Activated T-cell treated with anti-CD3 and anti-CD28 coated beads, Interleukin-2, amount 50 U/mL, for 24 hours (primary cell): ENCODE measurements around the gene FAM180A.

Experiments used
- DNase-seq: peaks from one replicate; pipeline ENCODE4 v3.0.0-alpha.2; 2020
- H3K27ac Mint-ChIP-seq: 2 replicates; pipeline ENCODE4 v1.8.0; 2020; ENCODE audit warnings: mild to moderate bottlenecking, mixed read lengths
- H3K27me3 Mint-ChIP-seq: 2 replicates; pipeline ENCODE4 v1.8.0; 2020; ENCODE audit warnings: mixed read lengths
- H3K36me3 Mint-ChIP-seq: 2 replicates; pipeline ENCODE4 v1.8.0; 2020; ENCODE audit warnings: low read depth, mixed read lengths
- H3K4me1 Mint-ChIP-seq: 2 replicates; pipeline ENCODE4 v1.8.0; 2020; ENCODE audit warnings: low read depth, mixed read lengths
- H3K4me3 Mint-ChIP-seq: 2 replicates; pipeline ENCODE4 v1.8.0; 2020; ENCODE audit warnings: mild to moderate bottlenecking, moderate library complexity, mixed read lengths
- H3K9me3 Mint-ChIP-seq: 2 replicates; pipeline ENCODE4 v1.8.0; 2020; ENCODE audit warnings: mixed read lengths

The FAM180A gene

DNA sequence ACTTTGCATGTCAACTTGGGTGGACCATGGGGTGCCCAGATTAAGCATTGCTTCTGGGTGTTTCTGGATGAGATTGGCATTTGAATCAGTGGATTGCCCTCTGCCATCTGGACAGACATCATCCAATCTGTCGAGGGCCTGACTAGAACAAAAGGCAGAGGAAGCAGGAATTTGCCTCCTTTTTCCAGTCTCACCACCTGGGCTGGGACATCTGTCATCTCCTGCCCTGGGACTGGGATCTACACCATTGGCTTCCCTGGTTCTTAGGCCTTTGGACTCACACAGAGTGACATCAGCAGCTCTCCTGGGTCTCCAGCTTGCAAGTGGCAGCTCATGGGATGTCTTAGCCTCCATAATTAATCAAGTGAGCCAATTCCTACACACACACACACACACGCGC lies 30.9 kb downstream of the FAM180A start:
- no peak overlapping the region for H3K4me3 Mint-ChIP-seq
- no peaks in the 10 kb centered on the region for H3K36me3 Mint-ChIP-seq
- DNase-seq = no peak
- no peaks in the 10 kb centered on the region for H3K9me3 Mint-ChIP-seq
- no peak overlapping the region for H3K27ac Mint-ChIP-seq
- peaks cover 27% of the 10 kb centered on the region for H3K27me3 Mint-ChIP-seq
- H3K4me1 Mint-ChIP-seq = no peaks in the 10 kb centered on the region

DNA sequence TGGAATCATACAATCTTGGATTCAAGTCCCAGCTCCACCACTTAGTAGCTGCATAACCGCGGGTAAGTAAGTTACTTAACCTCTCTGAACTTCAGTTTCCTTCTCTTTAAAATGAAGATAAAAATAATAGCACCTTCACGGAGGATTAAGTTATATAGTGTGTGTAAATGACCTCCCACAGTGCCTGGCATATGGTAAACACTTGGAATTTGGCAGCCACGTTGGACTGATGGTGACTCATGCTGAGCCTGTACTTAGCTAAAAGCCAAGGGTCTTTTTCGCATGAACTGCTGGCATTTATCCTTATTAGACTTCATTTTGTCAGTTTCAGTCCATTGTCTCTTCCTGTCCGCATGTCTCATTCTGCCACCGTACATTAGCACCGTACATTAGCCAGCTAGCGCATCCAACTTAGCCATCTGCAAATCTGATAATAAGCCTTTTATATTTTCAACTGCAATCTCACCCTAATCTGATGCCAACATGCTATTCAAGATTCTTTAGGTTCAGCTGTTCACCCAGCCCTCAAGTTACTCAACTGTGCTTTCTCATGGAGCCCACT lies 31.9 kb downstream of the FAM180A start:
- Mint-ChIP-seq H3K9me3 (no peaks in the 10 kb centered on the region), H3K4me3 (no peak overlapping the region), H3K36me3 (no peaks in the 10 kb centered on the region), H3K4me1 (no peaks in the 10 kb centered on the region), H3K27ac (no peak overlapping the region), H3K27me3 (peaks cover 27% of the 10 kb centered on the region)
- DNase-seq = no peak

DNA sequence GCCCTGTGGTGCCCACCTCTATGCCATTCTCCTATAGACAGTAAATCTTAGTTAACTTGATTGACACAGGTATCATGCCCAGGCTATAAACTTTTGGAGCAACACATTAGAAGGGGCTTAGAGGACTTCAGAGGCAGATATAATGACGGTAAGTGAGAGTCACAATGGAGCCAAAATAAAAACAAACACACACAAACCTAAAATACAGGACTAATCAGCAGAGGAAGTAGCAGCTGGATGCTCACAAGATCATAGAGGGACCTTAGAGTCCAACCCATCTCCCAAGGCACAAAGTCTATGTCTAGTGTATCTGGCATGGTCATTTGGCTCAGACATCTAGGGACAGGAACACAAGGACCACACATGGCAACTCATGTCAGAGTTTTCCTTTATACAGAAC lies 32.9 kb downstream of the FAM180A start:
- Mint-ChIP-seq H3K27me3 (peaks cover 16% of the 10 kb centered on the region), H3K36me3 (no peaks in the 10 kb centered on the region), H3K4me3 (no peak overlapping the region), H3K4me1 (peaks cover 3% of the 10 kb centered on the region), H3K27ac (no peak overlapping the region), H3K9me3 (no peaks in the 10 kb centered on the region)
- DNase-seq = no peak

GRCh38 chr7:135715055-135715522 lies 33.5 kb downstream of the FAM180A start:
- peaks cover 10% of the 10 kb centered on the region for H3K27me3 Mint-ChIP-seq
- H3K27ac Mint-ChIP-seq = no peak overlapping the region
- H3K9me3 Mint-ChIP-seq = no peaks in the 10 kb centered on the region
- H3K36me3 Mint-ChIP-seq = no peaks in the 10 kb centered on the region
- no peak overlapping the region for H3K4me3 Mint-ChIP-seq
- H3K4me1 Mint-ChIP-seq = peaks cover 3% of the 10 kb centered on the region
- DNase-seq = no peak

DNA sequence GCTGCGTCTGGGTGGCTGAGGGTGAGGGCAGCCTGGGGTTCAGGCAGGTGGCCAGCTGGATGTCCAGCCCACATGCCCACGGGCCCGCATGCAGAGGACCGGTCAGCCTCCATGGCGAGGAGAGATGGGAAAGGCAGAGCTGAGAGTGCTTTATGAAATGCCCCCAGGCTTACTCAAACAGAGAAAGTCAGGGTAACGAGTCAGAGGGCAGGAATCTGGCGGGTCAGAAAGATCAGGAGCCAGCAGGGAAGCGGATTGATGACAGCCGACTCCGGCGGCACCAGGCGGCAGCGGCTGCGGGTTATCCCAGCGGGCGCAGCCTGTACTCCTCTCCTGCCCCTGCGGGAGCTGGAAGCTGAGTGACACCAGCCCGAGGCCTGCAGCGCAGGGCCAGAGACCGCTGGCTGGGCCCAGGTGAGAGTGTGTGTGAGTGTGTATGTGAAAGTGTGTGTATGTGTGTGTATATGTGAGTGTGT lies 34.0 kb downstream of the FAM180A start:
- Mint-ChIP-seq H3K4me3 (no peak overlapping the region), H3K9me3 (no peaks in the 10 kb centered on the region), H3K36me3 (no peaks in the 10 kb centered on the region), H3K27me3 (peaks cover 8% of the 10 kb centered on the region), H3K27ac (no peak overlapping the region), H3K4me1 (peaks cover 3% of the 10 kb centered on the region)
- DNase-seq = no peak

GRCh38 chr7:135713836-135714470 lies 34.7 kb downstream of the FAM180A start:
- no peak for DNase-seq
- Mint-ChIP-seq H3K4me3 (no peak overlapping the region), H3K27me3 (peaks cover 8% of the 10 kb centered on the region), H3K27ac (no peak overlapping the region), H3K9me3 (no peaks in the 10 kb centered on the region), H3K4me1 (peaks cover 3% of the 10 kb centered on the region), H3K36me3 (no peaks in the 10 kb centered on the region)

- H3K27ac Mint-ChIP-seq = no peak overlapping the region
- DNase-seq = no peak
- H3K27me3 Mint-ChIP-seq = no peaks in the 10 kb centered on the region
- H3K36me3 Mint-ChIP-seq = no peaks in the 10 kb centered on the region
- H3K9me3 Mint-ChIP-seq = no peaks in the 10 kb centered on the region
- H3K4me1 Mint-ChIP-seq = peaks cover 3% of the 10 kb centered on the region
- H3K4me3 Mint-ChIP-seq = no peak overlapping the region
These were observed 35.8 kb downstream of the FAM180A start for GRCh38 chr7:135712796-135713195.

- H3K27ac Mint-ChIP-seq = no peak overlapping the region
- no peak for DNase-seq
- H3K4me1 Mint-ChIP-seq = peaks cover 3% of the 10 kb centered on the region
- H3K36me3 Mint-ChIP-seq = no peaks in the 10 kb centered on the region
- H3K9me3 Mint-ChIP-seq = no peaks in the 10 kb centered on the region
- H3K4me3 Mint-ChIP-seq = no peak overlapping the region
- H3K27me3 Mint-ChIP-seq = no peaks in the 10 kb centered on the region
These were observed 36.3 kb downstream of the FAM180A start for GRCh38 chr7:135712182-135712782.

GRCh38 chr7:135711139-135711469 lies 37.5 kb downstream of the FAM180A start:
- Mint-ChIP-seq H3K4me1 (peaks cover 3% of the 10 kb centered on the region), H3K4me3 (no peak overlapping the region), H3K27ac (no peak overlapping the region), H3K36me3 (no peaks in the 10 kb centered on the region), H3K9me3 (no peaks in the 10 kb centered on the region), H3K27me3 (no peaks in the 10 kb centered on the region)
- DNase-seq = no peak

- no peaks in the 10 kb centered on the region for H3K9me3 Mint-ChIP-seq
- peak; percentile 37 for DNase-seq
- H3K36me3 Mint-ChIP-seq = no peaks in the 10 kb centered on the region
- H3K4me1 Mint-ChIP-seq = peaks cover 3% of the 10 kb centered on the region
- H3K27me3 Mint-ChIP-seq = no peaks in the 10 kb centered on the region
- H3K4me3 Mint-ChIP-seq = no peak overlapping the region
- H3K27ac Mint-ChIP-seq = no peak overlapping the region
These were observed 38.0 kb downstream of the FAM180A start for GRCh38 chr7:135710417-135711138.

DNA sequence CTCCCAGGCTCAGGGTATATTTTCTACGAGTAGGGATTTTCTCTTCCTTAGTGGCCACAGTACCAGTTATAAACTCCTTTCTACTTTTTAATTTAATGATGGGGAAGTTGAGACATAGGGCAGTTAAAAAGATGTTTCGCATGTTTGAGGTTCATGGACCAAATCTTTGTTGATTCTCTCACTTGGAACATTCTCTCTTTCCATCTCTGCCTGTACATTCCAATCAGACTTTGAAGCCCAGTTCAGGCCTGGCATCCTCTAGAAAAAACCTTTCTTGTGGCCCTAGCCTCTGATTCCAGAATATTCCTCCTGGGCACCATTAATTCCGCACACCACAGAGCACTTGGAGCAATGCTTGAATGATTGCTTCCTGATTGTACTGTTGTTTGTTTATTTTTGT lies 39.1 kb downstream of the FAM180A start:
- Mint-ChIP-seq H3K27me3 (no peaks in the 10 kb centered on the region), H3K4me1 (peaks cover 3% of the 10 kb centered on the region), H3K4me3 (no peak overlapping the region), H3K36me3 (no peaks in the 10 kb centered on the region), H3K9me3 (no peaks in the 10 kb centered on the region), H3K27ac (no peak overlapping the region)
- no peak for DNase-seq

DNA sequence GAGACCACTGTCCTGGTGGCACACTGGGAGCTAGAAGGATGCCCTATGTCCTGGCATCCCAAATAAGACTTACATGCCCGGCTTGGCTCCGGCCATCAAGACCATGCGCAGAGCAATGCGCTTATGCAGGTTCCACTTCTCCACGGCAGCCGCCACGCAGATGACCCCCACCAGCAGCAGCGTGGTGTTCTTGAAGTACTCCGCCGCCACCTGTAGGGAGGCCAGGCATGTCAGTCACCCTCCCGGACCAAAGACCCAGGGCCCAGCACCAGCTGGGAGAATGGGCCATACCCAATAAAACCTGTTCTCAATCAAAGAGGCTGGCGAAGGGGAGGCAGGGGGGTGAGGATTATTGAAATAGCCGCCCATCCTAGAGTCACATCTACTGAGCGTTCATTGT lies 40.6 kb downstream of the FAM180A start:
- H3K36me3 Mint-ChIP-seq = no peaks in the 10 kb centered on the region
- H3K27me3 Mint-ChIP-seq = no peaks in the 10 kb centered on the region
- H3K4me3 Mint-ChIP-seq = no peak overlapping the region
- no peak overlapping the region for H3K27ac Mint-ChIP-seq
- no peak for DNase-seq
- peaks cover 3% of the 10 kb centered on the region for H3K4me1 Mint-ChIP-seq
- H3K9me3 Mint-ChIP-seq = no peaks in the 10 kb centered on the region

- no peak for DNase-seq
- Mint-ChIP-seq H3K36me3 (no peaks in the 10 kb centered on the region), H3K4me3 (no peak overlapping the region), H3K27me3 (no peaks in the 10 kb centered on the region), H3K9me3 (no peaks in the 10 kb centered on the region), H3K4me1 (peaks cover 3% of the 10 kb centered on the region), H3K27ac (no peak overlapping the region)
These were observed 41.0 kb downstream of the FAM180A start for GRCh38 chr7:135707570-135707966.

- no peaks in the 10 kb centered on the region for H3K9me3 Mint-ChIP-seq
- no peaks in the 10 kb centered on the region for H3K27me3 Mint-ChIP-seq
- no peak for DNase-seq
- H3K4me3 Mint-ChIP-seq = no peak overlapping the region
- H3K4me1 Mint-ChIP-seq = peaks cover 3% of the 10 kb centered on the region
- H3K36me3 Mint-ChIP-seq = no peaks in the 10 kb centered on the region
- H3K27ac Mint-ChIP-seq = no peak overlapping the region
These were observed 41.6 kb downstream of the FAM180A start for GRCh38 chr7:135706858-135707569.
